ENCODE results near the gene RAB3C. TPM values are rescaled to one million over a fixed set of nuclear protein-coding genes. Genes with fewer than 3 reads are reported as not detected.

The RAB3C gene
- polyA plus RNA-seq, 1 experiment: not detected

- no peak for TF ChIP-seq CTCF (IDR thresholded peaks at IDR 0.05; ENCODE audit: low read depth, low read length)
- no peak overlapping the region for H3K4me3 ChIP-seq (ENCODE audit: low read depth, low read length)
- no peaks in the 10 kb centered on the region for H3K27me3 ChIP-seq (ENCODE audit: control insufficient read depth, insufficient read depth, low read length)
- ChIA-PET POLR2A (no interaction called here), CTCF (no interaction called here)
- DNase-seq (ENCODE audit: low read depth, low spot score): no peak
- H3K27ac ChIP-seq (ENCODE audit: low read depth, low read length): no peak overlapping the region
- H3K9me3 ChIP-seq (ENCODE audit: control insufficient read depth, insufficient read depth, low read length): no peaks in the 10 kb centered on the region
Measured at GRCh38 chr5:58670582-58670981, 87.7 kb downstream of the RAB3C start.

- no peaks in the 10 kb centered on the region for H3K27me3 ChIP-seq (ENCODE audit: control insufficient read depth, insufficient read depth, low read length)
- CTCF ChIA-PET: no interaction called here
Measured at GRCh38 chr5:58671155-58671554, 88.3 kb downstream of the RAB3C start.

GRCh38 chr5:58672521-58672920 is 89.6 kb downstream of the RAB3C start:
- Histone ChIP-seq H3K4me3 (ENCODE audit: low read depth, low read length) (no peak overlapping the region), H3K9me3 (ENCODE audit: control insufficient read depth, insufficient read depth, low read length) (no peaks in the 10 kb centered on the region), H3K27me3 (ENCODE audit: control insufficient read depth, insufficient read depth, low read length) (no peaks in the 10 kb centered on the region), H3K27ac (ENCODE audit: low read depth, low read length) (no peak overlapping the region)
- ChIA-PET POLR2A (no interaction called here), CTCF (no interaction called here)
- TF ChIP-seq CTCF (IDR thresholded peaks at IDR 0.05; ENCODE audit: low read depth, low read length): no peak
- DNase-seq (ENCODE audit: low read depth, low spot score): no peak

More at GRCh38 chr5:58671155-58671554, 88.3 kb downstream of the RAB3C start:
- TF ChIP-seq CTCF (IDR thresholded peaks at IDR 0.05; ENCODE audit: low read depth, low read length): no peak
- DNase-seq (ENCODE audit: low read depth, low spot score): no peak
- POLR2A ChIA-PET: no interaction called here
- Histone ChIP-seq H3K9me3 (ENCODE audit: control insufficient read depth, insufficient read depth, low read length) (no peaks in the 10 kb centered on the region), H3K4me3 (ENCODE audit: low read depth, low read length) (no peak overlapping the region), H3K27ac (ENCODE audit: low read depth, low read length) (no peak overlapping the region)

- TF ChIP-seq CTCF (IDR thresholded peaks at IDR 0.05; ENCODE audit: low read depth, low read length): no peak
- H3K27me3 ChIP-seq (ENCODE audit: control insufficient read depth, insufficient read depth, low read length): no peaks in the 10 kb centered on the region
- POLR2A ChIA-PET: no interaction called here
- DNase-seq (ENCODE audit: low read depth, low spot score): no peak
- H3K4me3 ChIP-seq (ENCODE audit: low read depth, low read length): no peak overlapping the region
- H3K9me3 ChIP-seq (ENCODE audit: control insufficient read depth, insufficient read depth, low read length): no peaks in the 10 kb centered on the region
- H3K27ac ChIP-seq (ENCODE audit: low read depth, low read length): no peak overlapping the region
- CTCF ChIA-PET: no interaction called here
Measured at GRCh38 chr5:58674070-58674469, 91.2 kb downstream of the RAB3C start.

- H3K27me3 ChIP-seq (ENCODE audit: control insufficient read depth, insufficient read depth, low read length): no peaks in the 10 kb centered on the region
- DNase-seq (ENCODE audit: low read depth, low spot score): no peak
- no peak for TF ChIP-seq CTCF (IDR thresholded peaks at IDR 0.05; ENCODE audit: low read depth, low read length)
- H3K27ac ChIP-seq (ENCODE audit: low read depth, low read length): no peak overlapping the region
- POLR2A ChIA-PET: no interaction called here
- H3K9me3 ChIP-seq (ENCODE audit: control insufficient read depth, insufficient read depth, low read length): no peaks in the 10 kb centered on the region
- CTCF ChIA-PET: no interaction called here
- H3K4me3 ChIP-seq (ENCODE audit: low read depth, low read length): no peak overlapping the region
Measured at GRCh38 chr5:58674711-58675110, 91.8 kb downstream of the RAB3C start.
